Endothelial cell of umbilical vein (primary cell): ENCODE results near the gene SLFN5. TPM values are rescaled to one million over a fixed set of nuclear protein-coding genes. Genes with fewer than 3 reads are reported as not detected.
"Not testable (repeated sequence)": the region's sequence is repeated elsewhere in the genome, so short reads cannot be mapped to it uniquely, and the experiment has no call there.

ENCODE experiments used
- BruUV-seq: library from RNA; stranded (reverse); fragments of 400-500 nt; replicated peaks from 2 replicates; lab custom pipeline; 2021; lab: Mats Ljungman, UMichigan
- CTCF ChIA-PET: fragments of 300-600, 350-600 bp; sonication (Branson Sonifier 250); formaldehyde crosslinking; loops from one replicate; lab custom pipeline; 2021; ENCODE audit warnings: antibody characterized with exemption, inconsistent platforms; lab: Charles Lee
- POLR2A ChIA-PET: fragments of 300-600, 350-600 bp; sonication (Branson Sonifier 250); formaldehyde crosslinking; loops from one replicate; lab custom pipeline; 2021; ENCODE audit warnings: antibody characterized with exemption, inconsistent platforms; lab: Charles Lee
- DNase-seq: peaks from one replicate; pipeline ENCODE4 v3.0.0-alpha.2; 2011; ENCODE audit warnings: low read depth, low spot score
- FAIRE-seq: peaks from 2 replicates; lab custom pipeline; 2011; peaks lifted over from hg19 to GRCh38; lab: Jason Lieb, UNC
- H2AFZ ChIP-seq: 2 replicates; pipeline ENCODE4 v1.6.0; 2012; ENCODE audit warnings: low read depth, low read length, control low read depth, inconsistent platforms
- H3K27ac ChIP-seq: 2 replicates; pipeline ENCODE4 v1.5.1; 2011; ENCODE audit warnings: low read depth, mild to moderate bottlenecking, control low read depth, low read length, moderate library complexity; ENCODE audit not compliant: insufficient read depth
- H3K27me3 ChIP-seq, 2 experiments: 2 replicates each; pipeline versions ENCODE4 v1.6.0 to v1.6.1; 2011; ENCODE audit warnings: low read length in 2 of 2, mixed read lengths in 1 of 2; ENCODE audit not compliant: control insufficient read depth in 2 of 2, insufficient read depth in 2 of 2
- H3K36me3 ChIP-seq, 2 experiments: 2 replicates in 1 of 2; 3 replicates in 1 of 2; pipeline ENCODE4 v1.5.1; 2011; ENCODE audit warnings: low read length in 2 of 2, mild to moderate bottlenecking in 1 of 2, moderate library complexity in 1 of 2; ENCODE audit not compliant: control insufficient read depth in 2 of 2, insufficient read depth in 2 of 2; ENCODE audit errors: extremely low read depth in 1 of 2
- H3K4me1 ChIP-seq: 3 replicates; pipeline ENCODE4 v1.5.1; 2011; ENCODE audit warnings: mild to moderate bottlenecking, low read length; ENCODE audit not compliant: control insufficient read depth, insufficient read depth; ENCODE audit errors: extremely low read depth
- H3K4me2 ChIP-seq: 2 replicates; pipeline ENCODE4 v1.6.1; 2011; ENCODE audit warnings: low read length, control low read depth, mixed read lengths; ENCODE audit not compliant: insufficient read depth
- H3K4me3 ChIP-seq, 3 experiments: fragments of 200-600 bp in 1 of 3; sonication (generic), shearing (Covaris generic) in 1 of 3; replicated peaks in 1 of 3; 2 replicates each; pipeline ENCODE4 v1.5.1; 2011 to 2016; ENCODE audit warnings: control low read depth in 3 of 3, low read length in 3 of 3, mild to moderate bottlenecking in 2 of 3, inconsistent platforms in 1 of 3, low read depth in 1 of 3, moderate library complexity in 1 of 3; ENCODE audit not compliant: insufficient read depth in 1 of 3
- H3K79me2 ChIP-seq: 2 replicates; pipeline ENCODE4 v1.6.0; 2012; ENCODE audit warnings: low read length, inconsistent platforms; ENCODE audit not compliant: control insufficient read depth, insufficient read depth
- H3K9ac ChIP-seq: replicated peaks from 2 replicates; pipeline ENCODE3; 2011; ENCODE audit warnings: low read length, control low read depth; ENCODE audit not compliant: insufficient read depth; ENCODE audit errors: extremely low read depth
- H3K9me1 ChIP-seq: replicated peaks from 3 replicates; pipeline ENCODE4 v1.6.0; 2011; ENCODE audit warnings: mild to moderate bottlenecking, low read length; ENCODE audit not compliant: control insufficient read depth, insufficient read depth; ENCODE audit errors: extremely low read depth
- H3K9me3 ChIP-seq: replicated peaks from 2 replicates; pipeline ENCODE4 v1.5.1; 2012; ENCODE audit warnings: low read length, inconsistent platforms; ENCODE audit not compliant: control insufficient read depth, insufficient read depth
- H4K20me1 ChIP-seq: replicated peaks from 2 replicates; pipeline ENCODE3; 2011; ENCODE audit warnings: mild to moderate bottlenecking, low read length; ENCODE audit not compliant: control insufficient read depth, insufficient read depth; ENCODE audit errors: extremely low read depth
- EZH2 ChIP-seq: IDR thresholded peaks from 2 replicates; pipeline ENCODE4 v1.6.1; 2012; ENCODE audit warnings: borderline replicate concordance, low read depth, mild to moderate bottlenecking, moderate library complexity, low read length, inconsistent platforms; ENCODE audit not compliant: severe bottlenecking
- FOS ChIP-seq: IDR thresholded peaks from 2 replicates; pipeline ENCODE4 v1.6.1; 2011; ENCODE audit warnings: mild to moderate bottlenecking, low read length, moderate library complexity, borderline replicate concordance; ENCODE audit not compliant: insufficient read depth
- GATA2 ChIP-seq: IDR thresholded peaks from 2 replicates; pipeline ENCODE4 v1.7.0; 2011; ENCODE audit warnings: low read depth, mild to moderate bottlenecking, moderate library complexity, mixed read lengths, low read length; ENCODE audit not compliant: insufficient read length, insufficient read depth
- JUN ChIP-seq: IDR thresholded peaks from 2 replicates; pipeline ENCODE4 v1.6.1; 2011; ENCODE audit warnings: borderline replicate concordance, low read depth; ENCODE audit not compliant: insufficient read length, insufficient read depth
- MYC ChIP-seq: IDR thresholded peaks from one replicate; pipeline ENCODE4 v1.6.1; 2011; ENCODE audit warnings: mild to moderate bottlenecking, low read depth, low read length
- POLR2A ChIP-seq: IDR thresholded peaks from 2 replicates; pipeline ENCODE4 v1.6.1; 2012; ENCODE audit warnings: low read depth, mild to moderate bottlenecking, control low read depth, low read length
- POLR2AphosphoS5 ChIP-seq: IDR thresholded peaks from 2 replicates; pipeline ENCODE4 v1.6.1; 2012; ENCODE audit warnings: low read depth, mild to moderate bottlenecking, control low read depth, low read length, moderate library complexity; ENCODE audit not compliant: insufficient read depth
- dilution Hi-C: fragments of 300-500 bp; cut with MboI; formaldehyde crosslinking; loops from one replicate; pipeline ENCODE4 v1.15.0; 2019; ENCODE audit warnings: low sequenced_read_pairs; ENCODE audit not compliant: extremely low pct_ligation_motif_present
- intact Hi-C: fragments of 100-400 bp; cut with micrococcal nuclease; formaldehyde crosslinking; loops from one replicate; pipeline ENCODE4 v1.10.0; 2022
- polyA plus RNA-seq, 4 experiments: library from polyadenylated mRNA; depleted of rRNA in 3 of 4; stranded (reverse) in 3 of 4; unstranded in 1 of 4; fragments of >200 nt; gene quantifications; 2 replicates each; pipeline versions ENCODE4 v1.2.1 to v1.2.3, GENCODE V29; 2011 to 2012; ENCODE audit warnings: missing spikeins in 1 of 4
- total RNA-seq: library from RNA; stranded (reverse); gene quantifications from 2 replicates; pipeline ENCODE4 v1.2.3, GENCODE V29; 2021
- TF ChIP-seq, protein P1 (sequence below), 2 donors: IDR thresholded peaks; 1 replicate in 1 of 2; 2 replicates in 1 of 2; pipeline ENCODE4 v1.5.1; 2011; ENCODE audit warnings: low read length in 2 of 2, mild to moderate bottlenecking in 2 of 2, moderate library complexity in 2 of 2, control low read depth in 1 of 2, inconsistent platforms in 1 of 2, low read depth in 1 of 2; ENCODE audit not compliant: insufficient read depth in 1 of 2; ENCODE audit errors: extremely low read depth in 1 of 2
- TF ChIP-seq, protein P2 (sequence below): IDR thresholded peaks from 2 replicates; pipeline ENCODE4 v1.6.1; 2011; ENCODE audit not compliant: insufficient read depth, insufficient read length

SLFN5 gene
- total and polyA plus RNA-seq, 2 donors (not counting 3 experiments of a cell fraction or from before 2014, with no cell fraction given) = 4.5 to 24.2 TPM

DNA sequence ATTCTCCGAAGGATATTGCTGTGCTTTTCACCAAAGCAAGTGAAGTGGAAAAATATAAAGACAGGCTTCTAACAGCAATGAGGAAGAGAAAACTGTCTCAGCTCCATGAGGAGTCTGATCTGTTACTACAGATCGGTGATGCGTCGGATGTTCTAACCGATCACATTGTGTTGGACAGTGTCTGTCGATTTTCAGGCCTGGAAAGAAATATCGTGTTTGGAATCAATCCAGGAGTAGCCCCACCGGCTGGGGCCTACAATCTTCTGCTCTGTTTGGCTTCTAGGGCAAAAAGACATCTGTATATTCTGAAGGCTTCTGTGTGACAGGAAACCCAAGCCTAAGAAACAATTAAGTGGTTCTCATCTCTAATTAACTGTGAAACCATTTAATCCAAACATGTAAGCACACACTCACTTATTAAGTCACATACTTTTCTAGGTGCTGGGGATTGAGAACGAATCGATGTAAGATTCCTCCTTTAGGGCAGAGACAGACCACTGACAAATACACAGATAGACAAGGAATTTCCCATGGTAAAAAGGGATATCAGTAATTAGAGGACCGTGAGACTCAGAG, 22.8 kb downstream of the SLFN5 start:
- no peak for DNase-seq
- H3K36me3 ChIP-seq = peaks cover 0 to 12% of the 10 kb centered on the region in 2 experiments
- H3K4me3 ChIP-seq = no peak overlapping the region
- intact Hi-C loops (no loop called here), dilution Hi-C loops (no loop called here)
- H3K9ac ChIP-seq = no peak overlapping the region
- H3K27me3 ChIP-seq = no peaks in the 10 kb centered on the region
- H3K4me1 ChIP-seq = no peaks in the 10 kb centered on the region
- no peak overlapping the region for H2AFZ ChIP-seq
- TF ChIP-seq, protein P1, sequence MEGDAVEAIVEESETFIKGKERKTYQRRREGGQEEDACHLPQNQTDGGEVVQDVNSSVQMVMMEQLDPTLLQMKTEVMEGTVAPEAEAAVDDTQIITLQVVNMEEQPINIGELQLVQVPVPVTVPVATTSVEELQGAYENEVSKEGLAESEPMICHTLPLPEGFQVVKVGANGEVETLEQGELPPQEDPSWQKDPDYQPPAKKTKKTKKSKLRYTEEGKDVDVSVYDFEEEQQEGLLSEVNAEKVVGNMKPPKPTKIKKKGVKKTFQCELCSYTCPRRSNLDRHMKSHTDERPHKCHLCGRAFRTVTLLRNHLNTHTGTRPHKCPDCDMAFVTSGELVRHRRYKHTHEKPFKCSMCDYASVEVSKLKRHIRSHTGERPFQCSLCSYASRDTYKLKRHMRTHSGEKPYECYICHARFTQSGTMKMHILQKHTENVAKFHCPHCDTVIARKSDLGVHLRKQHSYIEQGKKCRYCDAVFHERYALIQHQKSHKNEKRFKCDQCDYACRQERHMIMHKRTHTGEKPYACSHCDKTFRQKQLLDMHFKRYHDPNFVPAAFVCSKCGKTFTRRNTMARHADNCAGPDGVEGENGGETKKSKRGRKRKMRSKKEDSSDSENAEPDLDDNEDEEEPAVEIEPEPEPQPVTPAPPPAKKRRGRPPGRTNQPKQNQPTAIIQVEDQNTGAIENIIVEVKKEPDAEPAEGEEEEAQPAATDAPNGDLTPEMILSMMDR (IDR thresholded peaks at IDR 0.05; ENCODE audit: extremely low read depth in 1 of 2, insufficient read depth in 1 of 2, low read depth in 1 of 2, low read length in 2 of 2) = no peak
- TF ChIP-seq POLR2AphosphoS5 = no peak
- no peak for TF ChIP-seq EZH2
- TF ChIP-seq, protein P2, sequence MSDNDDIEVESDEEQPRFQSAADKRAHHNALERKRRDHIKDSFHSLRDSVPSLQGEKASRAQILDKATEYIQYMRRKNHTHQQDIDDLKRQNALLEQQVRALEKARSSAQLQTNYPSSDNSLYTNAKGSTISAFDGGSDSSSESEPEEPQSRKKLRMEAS = no peak
- TF ChIP-seq FOS = no peak
- TF ChIP-seq POLR2A = no peak
- TF ChIP-seq JUN = no peak
- TF ChIP-seq GATA2 = no peak
- TF ChIP-seq MYC = no peak
- no peaks in the 10 kb centered on the region for H3K79me2 ChIP-seq
- CTCF ChIA-PET = interaction anchor here (1.7 kb wide), 1 partner anchor 19 kb away, joined by 5 read pairs; no protein-coding TSS in a partner anchor
- BruUV-seq = no TSS peak
- no peaks in the 10 kb centered on the region for H3K9me1 ChIP-seq
- H3K9me3 ChIP-seq = no peaks in the 10 kb centered on the region
- H3K4me2 ChIP-seq = no peak overlapping the region
- no peak overlapping the region for H3K27ac ChIP-seq
- FAIRE-seq = no peak
- H4K20me1 ChIP-seq = no peaks in the 10 kb centered on the region
- POLR2A ChIA-PET = no interaction called here

DNA sequence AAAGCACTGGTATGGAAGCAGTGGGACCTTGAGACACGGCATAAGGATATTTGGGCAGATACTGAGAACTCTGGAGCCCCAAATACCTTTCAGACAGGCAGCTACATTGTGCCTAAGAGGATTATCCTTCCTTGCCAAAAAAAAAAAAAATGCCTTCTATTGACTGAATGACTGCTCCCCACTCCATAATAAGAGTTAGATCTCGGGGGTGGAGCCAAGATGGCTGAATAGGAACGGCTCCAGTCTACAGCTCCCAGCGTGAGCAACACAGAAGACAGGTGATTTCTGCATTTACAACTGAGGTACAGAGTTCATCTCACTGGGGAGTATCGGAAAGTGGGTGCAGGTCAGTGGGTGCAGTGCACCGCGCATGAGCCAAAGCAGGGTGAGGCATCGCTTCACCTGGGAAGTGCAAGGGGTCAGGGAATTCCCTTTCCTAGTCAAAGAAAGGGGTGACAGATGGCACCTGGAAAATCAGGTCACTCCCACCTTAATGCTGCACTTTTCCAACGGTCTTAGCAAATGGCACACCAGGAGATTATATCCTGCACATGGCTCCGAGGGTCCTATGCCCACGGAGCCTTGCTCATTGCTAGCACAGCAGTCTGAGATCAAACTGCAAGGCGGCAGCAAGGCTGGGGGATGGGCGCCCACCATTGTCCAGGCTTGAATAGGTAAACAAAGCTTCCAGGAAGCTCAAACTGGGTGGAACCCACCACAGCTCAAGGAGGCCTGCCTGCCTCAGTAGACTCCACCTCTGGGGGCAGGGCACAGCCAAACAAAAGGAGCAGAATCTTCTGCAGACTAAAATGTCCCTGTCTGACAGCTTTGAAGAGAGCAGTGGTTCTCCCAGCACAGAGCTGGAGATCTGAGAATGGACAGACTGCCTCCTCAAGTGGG, 31.5 kb downstream of the SLFN5 start:
- H3K9me1 ChIP-seq, DNase-seq, intact Hi-C loops, H3K36me3 ChIP-seq, CTCF ChIA-PET, H3K4me1 ChIP-seq, H3K27ac ChIP-seq, H3K4me2 ChIP-seq, BruUV-seq, dilution Hi-C loops, H4K20me1 ChIP-seq, POLR2A ChIA-PET, H3K4me3 ChIP-seq, H3K9me3 ChIP-seq, FAIRE-seq, H3K79me2 ChIP-seq, H3K9ac ChIP-seq, H3K27me3 ChIP-seq, H2AFZ ChIP-seq: not testable (repeated sequence)
